GM12864 (cell line): ENCODE data around the gene PPL.

Source experiments
- DNase-seq: peaks from one replicate; pipeline ENCODE4 v3.0.0-alpha.2; 2011; ENCODE audit warnings: low read depth
- H3K4me3 ChIP-seq: 2 replicates; pipeline ENCODE4 v1.5.1; 2011; ENCODE audit warnings: mild to moderate bottlenecking, low read depth, low read length, control low read depth
- CTCF ChIP-seq: IDR thresholded peaks from 2 replicates; pipeline ENCODE4 v1.5.1; 2011; ENCODE audit warnings: low read depth, mild to moderate bottlenecking, moderate library complexity, low read length, control low read depth, inconsistent platforms; ENCODE audit errors: missing control alignments

The PPL gene

GRCh38 chr16:4886151-4886550, 50.8 kb downstream of the PPL start:
- no peak for DNase-seq
- TF ChIP-seq CTCF, result no peak
- H3K4me3 ChIP-seq, result no peak overlapping the region

GRCh38 chr16:4884972-4885874, 51.7 kb downstream of the PPL start:
- DNase-seq, result no peak
- no peak overlapping the region for H3K4me3 ChIP-seq
- no peak for TF ChIP-seq CTCF

DNA sequence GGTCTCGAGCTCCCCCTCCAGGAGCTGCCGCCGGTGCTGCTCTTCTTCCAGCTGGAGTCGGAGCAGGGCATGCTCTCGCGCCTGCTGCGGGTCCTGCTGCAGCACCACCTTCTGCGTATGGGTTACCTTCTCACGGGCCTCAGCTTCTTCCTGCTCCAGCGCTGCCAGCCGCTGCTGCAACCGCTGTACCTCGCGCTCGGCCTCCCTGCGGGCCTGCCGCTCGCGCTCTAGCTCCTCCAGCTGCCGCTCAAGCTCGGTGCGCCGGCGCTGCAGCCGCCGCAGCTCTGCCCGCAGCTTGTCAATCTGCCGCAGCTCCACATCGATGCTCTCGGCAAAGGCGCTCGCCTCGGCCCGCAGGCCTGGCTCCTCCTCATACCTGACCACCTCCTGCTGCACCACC, 52.7 kb downstream of the PPL start:
- no peak for DNase-seq
- H3K4me3 ChIP-seq, result no peak overlapping the region
- TF ChIP-seq CTCF, result no peak

- TF ChIP-seq CTCF, result no peak
- no peak for DNase-seq
- no peak overlapping the region for H3K4me3 ChIP-seq
These were observed 53.4 kb downstream of the PPL start for GRCh38 chr16:4883501-4883900.

DNA sequence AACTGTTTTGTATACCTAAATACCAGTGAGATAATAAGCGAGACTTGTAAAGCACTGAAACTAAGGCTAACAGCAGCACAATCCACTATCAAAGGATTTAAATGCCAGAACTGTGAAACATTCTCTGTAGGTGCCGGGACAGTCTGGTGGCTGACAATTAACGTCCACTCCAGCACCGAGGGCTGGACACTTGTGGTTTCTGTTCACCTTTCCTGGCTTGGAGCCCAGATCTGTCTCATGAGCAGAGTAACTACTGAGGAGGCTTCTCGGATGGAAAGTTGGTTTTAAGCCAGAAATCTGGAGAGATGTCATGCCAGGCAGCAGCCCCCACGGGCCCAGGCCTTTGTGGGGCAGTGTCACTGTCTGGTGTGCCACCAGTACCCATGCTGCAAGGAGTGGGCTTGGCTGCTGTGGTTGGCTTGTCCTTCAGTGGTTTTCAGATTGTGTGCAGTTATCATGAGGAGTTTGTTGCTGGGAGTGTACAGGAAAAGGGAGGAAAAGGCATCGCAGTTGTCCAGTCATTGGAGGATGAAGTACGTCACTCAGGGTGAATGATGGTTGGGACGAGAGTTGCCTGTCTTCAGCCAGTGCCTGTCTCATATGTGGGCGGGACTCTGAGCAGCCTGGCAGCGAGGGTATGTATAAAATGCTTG, 54.2 kb downstream of the PPL start:
- TF ChIP-seq CTCF, result no peak
- no peak for DNase-seq
- no peak overlapping the region for H3K4me3 ChIP-seq

DNA sequence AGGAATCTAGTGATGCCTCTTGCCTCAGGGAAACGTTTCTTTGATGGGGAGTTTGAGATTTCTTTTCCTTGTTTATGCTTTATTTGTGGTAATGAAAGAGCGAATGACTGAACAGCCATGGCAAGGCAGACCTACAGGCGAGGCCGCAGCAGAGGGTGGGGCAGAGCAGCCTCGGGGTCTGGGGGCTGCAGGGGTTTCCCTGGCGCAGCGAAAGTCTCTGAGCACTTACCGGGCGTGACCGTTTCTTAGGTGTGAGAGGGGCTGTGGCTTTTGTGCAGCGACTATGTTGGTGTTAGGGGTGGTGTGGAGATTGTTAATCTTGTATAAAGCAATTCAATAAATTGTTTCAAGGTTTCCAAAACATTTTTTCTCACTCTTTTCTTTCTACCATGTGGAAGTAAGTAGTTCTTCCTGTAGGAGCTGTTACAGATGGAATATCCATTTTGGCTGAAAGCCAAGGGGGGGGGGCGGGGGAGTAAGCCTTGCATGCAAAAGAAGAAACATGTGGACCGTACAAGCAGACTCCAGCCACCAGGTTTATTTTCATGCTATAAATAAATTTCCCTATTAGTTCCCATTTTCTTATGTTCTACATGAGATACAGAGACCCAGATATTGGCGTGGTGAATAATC, 54.8 kb downstream of the PPL start:
- no peak overlapping the region for H3K4me3 ChIP-seq
- DNase-seq, result no peak
- no peak for TF ChIP-seq CTCF
